Activated naive CD8-positive, alpha-beta T cell treated with anti-CD3 and anti-CD28 coated beads, Interleukin-2, amount 10 ng/mL, durations not matched to agents 7 days and 5 days (primary cell): Measurements from ENCODE around the gene KDELR3. TPM values are rescaled to one million over a fixed set of nuclear protein-coding genes. Genes with fewer than 3 reads are reported as not detected.

Experiments
- ATAC-seq: fragments of 150-1000 bp; cut with Tn5 transposase; one replicate; pipeline ENCODE4 v1.10.0; 2021; ENCODE audit warnings: low read depth, moderate library complexity
- POLR2A ChIA-PET: fragments of 350-600 bp; sonication (Branson Sonifier 250); formaldehyde crosslinking; loops from one replicate; lab custom pipeline; 2021; ENCODE audit warnings: antibody characterized with exemption; lab: Charles Lee
- DNase-seq: peaks from one replicate; pipeline ENCODE4 v3.0.0; 2021
- H3K27ac Mint-ChIP-seq: one replicate; pipeline ENCODE4 v1.8.0; 2022; ENCODE audit warnings: mild to moderate bottlenecking, mixed read lengths
- H3K27me3 Mint-ChIP-seq: one replicate; pipeline ENCODE4 v1.8.0; 2022; ENCODE audit warnings: mild to moderate bottlenecking, moderate library complexity, mixed read lengths
- H3K36me3 Mint-ChIP-seq: one replicate; pipeline ENCODE4 v1.8.0; 2021; ENCODE audit warnings: mild to moderate bottlenecking, mixed read lengths
- H3K4me1 Mint-ChIP-seq: one replicate; pipeline ENCODE4 v1.8.0; 2021; ENCODE audit warnings: mixed read lengths
- H3K4me3 Mint-ChIP-seq: one replicate; pipeline ENCODE4 v1.8.0; 2022; ENCODE audit warnings: mild to moderate bottlenecking, moderate library complexity, mixed read lengths
- H3K9me3 Mint-ChIP-seq: one replicate; pipeline ENCODE4 v1.8.0; 2021; ENCODE audit warnings: mixed read lengths
- total RNA-seq, 2 experiments: library from RNA; stranded (reverse); gene quantifications; one replicate each; pipeline ENCODE4 v1.2.3, GENCODE V29; 2021

The KDELR3 gene
- total RNA-seq, 2 experiments from 2014 or later: 0.91 to 1.4 TPM

- no peaks in the 10 kb centered on the region for H3K9me3 Mint-ChIP-seq
- ATAC-seq (no peak), DNase-seq (no peak)
- no peaks in the 10 kb centered on the region for H3K36me3 Mint-ChIP-seq
- POLR2A ChIA-PET: no interaction called here
- no peak overlapping the region for H3K4me3 Mint-ChIP-seq
- no peak overlapping the region for H3K27ac Mint-ChIP-seq
- H3K27me3 Mint-ChIP-seq: no peaks in the 10 kb centered on the region
- H3K4me1 Mint-ChIP-seq: no peaks in the 10 kb centered on the region
These were observed 38.3 kb upstream of the KDELR3 start for GRCh38 chr22:38429499-38430068.

- no peaks in the 10 kb centered on the region for H3K27me3 Mint-ChIP-seq
- POLR2A ChIA-PET: no interaction called here
- no peak overlapping the region for H3K27ac Mint-ChIP-seq
- no peaks in the 10 kb centered on the region for H3K9me3 Mint-ChIP-seq
- DNase-seq (no peak), ATAC-seq (no peak)
- H3K4me3 Mint-ChIP-seq: no peak overlapping the region
- no peaks in the 10 kb centered on the region for H3K4me1 Mint-ChIP-seq
- H3K36me3 Mint-ChIP-seq: no peaks in the 10 kb centered on the region
These were observed 36.5 kb upstream of the KDELR3 start for GRCh38 chr22:38431266-38432010.

GRCh38 chr22:38432264-38432663 is 35.6 kb upstream of the KDELR3 start:
- POLR2A ChIA-PET: no interaction called here
- ATAC-seq (no peak), DNase-seq (no peak)
- Mint-ChIP-seq H3K9me3 (no peaks in the 10 kb centered on the region), H3K4me1 (no peaks in the 10 kb centered on the region), H3K4me3 (no peak overlapping the region), H3K27me3 (no peaks in the 10 kb centered on the region), H3K36me3 (no peaks in the 10 kb centered on the region), H3K27ac (no peak overlapping the region)

- POLR2A ChIA-PET: no interaction called here
- H3K9me3 Mint-ChIP-seq: no peaks in the 10 kb centered on the region
- H3K27ac Mint-ChIP-seq: no peak overlapping the region
- H3K4me1 Mint-ChIP-seq: no peaks in the 10 kb centered on the region
- no peak overlapping the region for H3K4me3 Mint-ChIP-seq
- DNase-seq (no peak), ATAC-seq (no peak)
- no peaks in the 10 kb centered on the region for H3K36me3 Mint-ChIP-seq
- no peaks in the 10 kb centered on the region for H3K27me3 Mint-ChIP-seq
These were observed 34.0 kb upstream of the KDELR3 start for GRCh38 chr22:38433871-38434270.

- no peak for ATAC-seq
- H3K9me3 Mint-ChIP-seq: no peaks in the 10 kb centered on the region
- DNase-seq: no peak
- H3K27me3 Mint-ChIP-seq: no peaks in the 10 kb centered on the region
- no peak overlapping the region for H3K27ac Mint-ChIP-seq
- POLR2A ChIA-PET: no interaction called here
- H3K36me3 Mint-ChIP-seq: no peaks in the 10 kb centered on the region
- H3K4me3 Mint-ChIP-seq: no peak overlapping the region
- no peaks in the 10 kb centered on the region for H3K4me1 Mint-ChIP-seq
These were observed 32.9 kb upstream of the KDELR3 start for GRCh38 chr22:38435010-38435409.

GRCh38 chr22:38435965-38436364 is 31.9 kb upstream of the KDELR3 start:
- no peak overlapping the region for H3K27ac Mint-ChIP-seq
- no peak overlapping the region for H3K4me3 Mint-ChIP-seq
- H3K4me1 Mint-ChIP-seq: no peaks in the 10 kb centered on the region
- no peaks in the 10 kb centered on the region for H3K36me3 Mint-ChIP-seq
- no peaks in the 10 kb centered on the region for H3K9me3 Mint-ChIP-seq
- H3K27me3 Mint-ChIP-seq: no peaks in the 10 kb centered on the region
- POLR2A ChIA-PET: no interaction called here
- DNase-seq: no peak
- no peak for ATAC-seq

GRCh38 chr22:38436629-38437395 is 31.1 kb upstream of the KDELR3 start:
- H3K4me3 Mint-ChIP-seq: no peak overlapping the region
- H3K9me3 Mint-ChIP-seq: no peaks in the 10 kb centered on the region
- no peak for DNase-seq
- H3K4me1 Mint-ChIP-seq: no peaks in the 10 kb centered on the region
- no peak overlapping the region for H3K27ac Mint-ChIP-seq
- POLR2A ChIA-PET: no interaction called here
- ATAC-seq: no peak
- H3K27me3 Mint-ChIP-seq: no peaks in the 10 kb centered on the region
- H3K36me3 Mint-ChIP-seq: no peaks in the 10 kb centered on the region

GRCh38 chr22:38437416-38437815 is 30.5 kb upstream of the KDELR3 start:
- ATAC-seq (no peak), DNase-seq (no peak)
- H3K27me3 Mint-ChIP-seq: peaks cover 2% of the 10 kb centered on the region
- no peaks in the 10 kb centered on the region for H3K36me3 Mint-ChIP-seq
- POLR2A ChIA-PET: no interaction called here
- no peak overlapping the region for H3K4me3 Mint-ChIP-seq
- H3K4me1 Mint-ChIP-seq: no peaks in the 10 kb centered on the region
- no peaks in the 10 kb centered on the region for H3K9me3 Mint-ChIP-seq
- H3K27ac Mint-ChIP-seq: no peak overlapping the region

GRCh38 chr22:38440747-38441350 is 27.0 kb upstream of the KDELR3 start:
- no peak overlapping the region for H3K4me3 Mint-ChIP-seq
- POLR2A ChIA-PET: no interaction called here
- no peak overlapping the region for H3K27ac Mint-ChIP-seq
- H3K27me3 Mint-ChIP-seq: peaks cover 2% of the 10 kb centered on the region
- no peak for ATAC-seq
- no peaks in the 10 kb centered on the region for H3K9me3 Mint-ChIP-seq
- no peak for DNase-seq
- no peaks in the 10 kb centered on the region for H3K4me1 Mint-ChIP-seq
- no peaks in the 10 kb centered on the region for H3K36me3 Mint-ChIP-seq

GRCh38 chr22:38441620-38442287 is 26.1 kb upstream of the KDELR3 start:
- Mint-ChIP-seq H3K36me3 (no peaks in the 10 kb centered on the region), H3K4me1 (no peaks in the 10 kb centered on the region), H3K4me3 (no peak overlapping the region), H3K27me3 (peaks cover 2% of the 10 kb centered on the region), H3K27ac (no peak overlapping the region), H3K9me3 (no peaks in the 10 kb centered on the region)
- DNase-seq: no peak
- POLR2A ChIA-PET: no interaction called here
- ATAC-seq: no peak

GRCh38 chr22:38442967-38443627 is 24.8 kb upstream of the KDELR3 start:
- ATAC-seq (no peak), DNase-seq (no peak)
- peaks cover 2% of the 10 kb centered on the region for H3K27me3 Mint-ChIP-seq
- H3K4me1 Mint-ChIP-seq: no peaks in the 10 kb centered on the region
- POLR2A ChIA-PET: no interaction called here
- no peak overlapping the region for H3K27ac Mint-ChIP-seq
- H3K4me3 Mint-ChIP-seq: no peak overlapping the region
- no peaks in the 10 kb centered on the region for H3K36me3 Mint-ChIP-seq
- H3K9me3 Mint-ChIP-seq: no peaks in the 10 kb centered on the region

GRCh38 chr22:38443628-38444521 is 24.0 kb upstream of the KDELR3 start:
- DNase-seq (no peak), ATAC-seq (no peak)
- peaks cover 2% of the 10 kb centered on the region for H3K27me3 Mint-ChIP-seq
- H3K4me3 Mint-ChIP-seq: no peak overlapping the region
- H3K4me1 Mint-ChIP-seq: no peaks in the 10 kb centered on the region
- no peaks in the 10 kb centered on the region for H3K9me3 Mint-ChIP-seq
- no peak overlapping the region for H3K27ac Mint-ChIP-seq
- no peaks in the 10 kb centered on the region for H3K36me3 Mint-ChIP-seq
- POLR2A ChIA-PET: no interaction called here
